Hepatocyte (in vitro differentiated cells): ENCODE measurements around the gene CABYR. TPM values are rescaled to one million over a fixed set of nuclear protein-coding genes. Genes with fewer than 3 reads are reported as not detected.

Experiments used
- DNase-seq: peaks from one replicate; pipeline ENCODE4 v3.0.0-alpha.2; 2016; ENCODE audit warnings: low spot score
- H2AFZ ChIP-seq: fragments of 200-600 bp; sonication (generic); 2 replicates; pipeline ENCODE4 v1.6.0; 2016; ENCODE audit warnings: antibody characterized with exemption, mild to moderate bottlenecking
- H3K27ac ChIP-seq: fragments of 200-600 bp; sonication (generic); 2 replicates; pipeline ENCODE4 v1.5.1; 2016; ENCODE audit warnings: mild to moderate bottlenecking
- H3K27me3 ChIP-seq: fragments of 200-600 bp; sonication (generic); 2 replicates; pipeline ENCODE4 v1.6.1; 2016
- H3K36me3 ChIP-seq: fragments of 200-600 bp; sonication (generic); replicated peaks from 2 replicates; pipeline ENCODE4 v1.5.1; 2016; ENCODE audit warnings: low read depth; ENCODE audit not compliant: insufficient read depth
- H3K4me1 ChIP-seq: fragments of 200-600 bp; sonication (generic); 2 replicates; pipeline ENCODE4 v1.5.1; 2016; ENCODE audit warnings: mild to moderate bottlenecking, moderate library complexity; ENCODE audit not compliant: insufficient read depth
- H3K4me2 ChIP-seq: fragments of 200-600 bp; sonication (generic); 2 replicates; pipeline ENCODE4 v1.6.0; 2016
- H3K4me3 ChIP-seq: fragments of 200-600 bp; sonication (generic); 2 replicates; pipeline ENCODE4 v1.5.1; 2016; ENCODE audit warnings: mild to moderate bottlenecking
- H3K79me2 ChIP-seq: fragments of 200-600 bp; sonication (generic); 2 replicates; pipeline ENCODE4 v1.6.0; 2017; ENCODE audit warnings: mild to moderate bottlenecking
- H3K9me2 ChIP-seq: fragments of 200-600 bp; sonication (generic); replicated peaks from 2 replicates; pipeline ENCODE4 v1.6.0; 2017; ENCODE audit warnings: mild to moderate bottlenecking; ENCODE audit not compliant: insufficient read depth
- H3K9me3 ChIP-seq: fragments of 200-600 bp; sonication (generic); 2 replicates; pipeline ENCODE4 v1.5.1; 2016; ENCODE audit warnings: low read depth, mild to moderate bottlenecking
- H4K20me1 ChIP-seq: fragments of 200-600 bp; sonication (generic); 2 replicates; pipeline ENCODE4 v1.6.0; 2016; ENCODE audit warnings: mild to moderate bottlenecking; ENCODE audit not compliant: insufficient read depth, poor library complexity, severe bottlenecking
- CTCF ChIP-seq: fragments of 200-600 bp; sonication (generic); IDR thresholded peaks from 2 replicates; pipeline ENCODE4 v1.5.1; 2016; ENCODE audit warnings: antibody characterized with exemption, mild to moderate bottlenecking; ENCODE audit not compliant: poor library complexity
- EZH2 ChIP-seq: fragments of 200-600 bp; sonication (generic); IDR thresholded peaks from 2 replicates; pipeline ENCODE4 v1.6.1; 2016; ENCODE audit warnings: antibody characterized with exemption, mild to moderate bottlenecking, borderline replicate concordance
- EZH2phosphoT487 ChIP-seq: fragments of 200-600 bp; sonication (generic); IDR thresholded peaks from one replicate; pipeline ENCODE4 v1.6.1; 2018; ENCODE audit warnings: antibody characterized with exemption, mild to moderate bottlenecking, low read depth, moderate library complexity; ENCODE audit not compliant: unreplicated experiment, severe bottlenecking
- WGBS: methylation state at CpG from one replicate; pipeline ENCODE4 v1.1.6; 2016; ENCODE audit warnings: low lambda C conversion rate; ENCODE audit errors: missing lambda C conversion rate; 5-methylcytosine and 5-hydroxymethylcytosine counted together
- polyA plus RNA-seq: library from polyadenylated mRNA; unstranded; fragments of >200 nt; fragmentation: Nextera tagmentation; extraction: Ambion mirVana; gene quantifications from 2 replicates; pipeline ENCODE4 v1.2.1, GENCODE V29; 2016
- total RNA-seq: library from RNA; depleted of rRNA; stranded (reverse); fragments of >200 nt; gene quantifications from 2 replicates; pipeline ENCODE4 v1.2.3, GENCODE V29; 2014

The CABYR gene
- total and polyA plus RNA-seq, 2 experiments from 2014 or later = 3.6 to 5.3 TPM

DNA sequence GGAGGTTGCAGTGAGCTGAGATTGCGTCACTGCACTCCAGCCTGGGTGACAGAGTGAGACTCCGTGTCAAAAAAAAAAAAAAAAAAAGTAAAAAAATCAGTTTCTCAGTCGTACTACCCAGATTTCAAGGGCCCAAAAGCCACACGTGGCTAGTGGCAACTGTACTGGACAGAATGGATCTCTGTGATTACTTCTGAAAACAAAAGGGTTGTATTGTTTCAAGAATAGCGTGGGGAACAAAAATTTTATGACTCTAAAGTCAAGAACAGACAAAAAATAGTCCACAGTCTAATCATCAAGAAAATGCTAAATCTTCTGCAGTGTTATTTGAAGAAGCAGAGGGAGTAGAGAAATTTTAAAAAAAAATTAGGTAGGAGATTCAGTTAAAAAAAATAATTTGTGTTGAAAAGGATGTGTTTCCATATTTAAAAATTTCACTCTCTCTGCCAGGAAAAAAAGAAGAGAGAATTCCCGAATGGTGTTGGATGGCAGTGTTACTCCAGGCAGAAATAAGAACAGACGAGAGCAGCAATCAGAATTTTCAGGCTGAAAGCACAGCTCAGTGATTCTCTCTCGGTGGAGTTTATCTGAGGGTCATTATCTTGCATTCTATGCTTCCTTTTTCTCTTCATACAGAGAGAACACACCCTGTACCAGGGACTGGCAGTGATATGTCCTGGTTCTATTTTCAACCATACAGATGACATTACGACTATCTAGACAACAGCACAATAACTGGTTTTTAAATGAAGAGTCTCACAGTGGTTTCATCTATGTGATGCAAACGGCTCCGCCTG is 61.8 kb downstream of the CABYR start:
- H3K27ac ChIP-seq = no peak overlapping the region
- no peaks in the 10 kb centered on the region for H4K20me1 ChIP-seq
- no peak for TF ChIP-seq EZH2
- no peak for TF ChIP-seq EZH2phosphoT487
- no peak for TF ChIP-seq CTCF
- no peaks in the 10 kb centered on the region for H3K27me3 ChIP-seq
- no peak overlapping the region for H3K4me2 ChIP-seq
- H3K9me2 ChIP-seq = no peaks in the 10 kb centered on the region
- no peak overlapping the region for H3K4me3 ChIP-seq
- no peaks in the 10 kb centered on the region for H3K36me3 ChIP-seq
- no peaks in the 10 kb centered on the region for H3K9me3 ChIP-seq
- H3K79me2 ChIP-seq = no peaks in the 10 kb centered on the region
- H3K4me1 ChIP-seq = no peaks in the 10 kb centered on the region
- no peak overlapping the region for H2AFZ ChIP-seq
- DNase-seq = no peak
- WGBS = 83% methylated on average over 10 of the region's 11 CpGs

DNA sequence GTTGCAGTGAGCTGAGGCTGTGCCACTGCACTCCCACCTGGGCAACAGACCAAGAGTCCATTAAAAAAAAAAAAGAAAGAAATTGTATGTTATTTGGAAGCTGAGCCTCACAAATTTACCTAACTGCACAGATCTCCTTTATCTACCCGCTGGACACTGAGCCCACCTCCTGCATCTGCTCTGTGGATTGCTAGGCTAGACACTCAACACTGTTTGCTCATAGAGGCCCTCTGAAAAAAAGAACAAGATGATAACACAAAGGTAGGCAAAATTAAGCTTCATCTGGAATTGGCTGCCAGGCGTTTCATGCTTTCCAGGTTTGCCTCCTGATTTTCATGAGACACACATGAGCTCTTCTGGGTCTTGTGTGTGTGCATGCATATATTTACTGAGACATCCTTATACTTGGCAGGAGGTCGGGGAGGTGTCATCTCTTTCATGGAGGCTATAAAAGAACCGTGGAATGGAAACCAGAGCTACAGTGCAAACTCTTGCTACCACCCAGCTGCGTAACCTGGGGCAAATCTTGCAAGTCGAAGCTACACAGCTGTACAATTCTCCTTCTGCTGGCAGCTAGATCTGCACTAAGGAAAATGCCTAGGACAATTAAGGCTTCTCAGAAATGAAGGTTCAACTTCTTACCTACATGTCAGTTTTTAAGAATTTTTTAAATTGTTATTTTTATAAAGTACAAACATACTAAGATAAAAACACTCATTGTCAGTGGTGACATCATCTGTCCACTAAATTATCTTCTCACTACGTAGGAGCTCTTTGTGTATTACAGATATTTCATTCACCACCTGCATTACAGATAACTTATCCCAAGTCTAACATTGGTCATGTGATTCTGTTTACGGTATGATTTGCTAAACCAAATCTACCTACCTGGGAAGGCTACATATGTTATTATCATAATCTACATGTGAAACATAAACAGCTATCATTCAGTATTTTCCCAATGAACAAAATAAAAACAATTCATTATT is 63.1 kb downstream of the CABYR start:
- Histone ChIP-seq H3K79me2 (no peaks in the 10 kb centered on the region), H3K9me2 (no peaks in the 10 kb centered on the region), H3K4me2 (no peak overlapping the region), H3K27ac (no peak overlapping the region), H2AFZ (no peak overlapping the region), H3K27me3 (no peaks in the 10 kb centered on the region), H3K4me3 (no peak overlapping the region), H4K20me1 (no peaks in the 10 kb centered on the region), H3K36me3 (no peaks in the 10 kb centered on the region), H3K4me1 (no peaks in the 10 kb centered on the region), H3K9me3 (no peaks in the 10 kb centered on the region)
- TF ChIP-seq EZH2phosphoT487 = no peak
- no peak for TF ChIP-seq CTCF
- TF ChIP-seq EZH2 = no peak
- WGBS = 63% methylated on average over 8 of the region's 8 CpGs
- no peak for DNase-seq

- H3K27ac ChIP-seq = no peak overlapping the region
- H2AFZ ChIP-seq = no peak overlapping the region
- no peak overlapping the region for H3K4me2 ChIP-seq
- no peak for TF ChIP-seq EZH2phosphoT487
- no peak for TF ChIP-seq CTCF
- TF ChIP-seq EZH2 = no peak
- DNase-seq = no peak
- H3K9me2 ChIP-seq = no peaks in the 10 kb centered on the region
- no peaks in the 10 kb centered on the region for H3K27me3 ChIP-seq
- H3K9me3 ChIP-seq = no peaks in the 10 kb centered on the region
- no peaks in the 10 kb centered on the region for H4K20me1 ChIP-seq
- H3K79me2 ChIP-seq = no peaks in the 10 kb centered on the region
- H3K4me3 ChIP-seq = no peak overlapping the region
- WGBS = 82% methylated on average over 3 of the region's 3 CpGs
- no peaks in the 10 kb centered on the region for H3K36me3 ChIP-seq
- H3K4me1 ChIP-seq = no peaks in the 10 kb centered on the region
Observed at GRCh38 chr18:24204904-24205303, 66.0 kb downstream of the CABYR start.
